ENCODE results near the gene ALKBH5.
A peak's percentile ranks its signal among the peaks of the same experiment; 100 is the strongest.
"Not testable (repeated sequence)": the region's sequence is repeated elsewhere in the genome, so short reads cannot be mapped to it uniquely, and the experiment has no call there.

Gene ALKBH5

GRCh38 chr17:18205861-18206260 is 22.2 kb downstream of the ALKBH5 start:
- no peak overlapping the region for H3K4me3 ChIP-seq (ENCODE audit: low read length)
- H3K9me3 ChIP-seq (replicated peaks; ENCODE audit: low read length) = no peaks in the 10 kb centered on the region
- H3K9ac ChIP-seq (ENCODE audit: low read depth, low read length) = no peak overlapping the region
- no peaks in the 10 kb centered on the region for H3K27me3 ChIP-seq (ENCODE audit: control insufficient read depth, insufficient read depth, low read length)
- H3K4me2 ChIP-seq (ENCODE audit: low read length) = no peak overlapping the region
- no peaks in the 10 kb centered on the region for H3K4me1 ChIP-seq (ENCODE audit: control insufficient read depth, insufficient read depth, low read length)
- peaks cover 57% of the 10 kb centered on the region for H3K36me3 ChIP-seq (ENCODE audit: insufficient read depth, low read length)

GRCh38 chr17:18206962-18207361 is 23.3 kb downstream of the ALKBH5 start:
- Histone ChIP-seq H3K27me3 (ENCODE audit: control insufficient read depth, insufficient read depth, low read length) (no peaks in the 10 kb centered on the region), H3K4me2 (ENCODE audit: low read length) (no peak overlapping the region), H3K36me3 (ENCODE audit: insufficient read depth, low read length) (peaks cover 54% of the 10 kb centered on the region), H3K4me1 (ENCODE audit: control insufficient read depth, insufficient read depth, low read length) (no peaks in the 10 kb centered on the region), H3K9me3 (replicated peaks; ENCODE audit: low read length) (no peaks in the 10 kb centered on the region), H3K4me3 (ENCODE audit: low read length) (no peak overlapping the region), H3K9ac (ENCODE audit: low read depth, low read length) (no peak overlapping the region)

GRCh38 chr17:18208092-18208491 is 24.5 kb downstream of the ALKBH5 start:
- no peaks in the 10 kb centered on the region for H3K4me1 ChIP-seq (ENCODE audit: control insufficient read depth, insufficient read depth, low read length)
- no peaks in the 10 kb centered on the region for H3K27me3 ChIP-seq (ENCODE audit: control insufficient read depth, insufficient read depth, low read length)
- no peak overlapping the region for H3K4me3 ChIP-seq (ENCODE audit: low read length)
- H3K9ac ChIP-seq (ENCODE audit: low read depth, low read length) = no peak overlapping the region
- H3K4me2 ChIP-seq (ENCODE audit: low read length) = no peak overlapping the region
- no peaks in the 10 kb centered on the region for H3K9me3 ChIP-seq (replicated peaks; ENCODE audit: low read length)
- peaks cover 54% of the 10 kb centered on the region for H3K36me3 ChIP-seq (ENCODE audit: insufficient read depth, low read length)

- H3K9ac ChIP-seq (ENCODE audit: low read depth, low read length) = no peak overlapping the region
- peaks cover 2% of the 10 kb centered on the region for H3K4me1 ChIP-seq (ENCODE audit: control insufficient read depth, insufficient read depth, low read length)
- no peaks in the 10 kb centered on the region for H3K27me3 ChIP-seq (ENCODE audit: control insufficient read depth, insufficient read depth, low read length)
- H3K4me2 ChIP-seq (ENCODE audit: low read length) = no peak overlapping the region
- no peak overlapping the region for H3K4me3 ChIP-seq (ENCODE audit: low read length)
- H3K9me3 ChIP-seq (replicated peaks; ENCODE audit: low read length) = no peaks in the 10 kb centered on the region
- peaks cover 21% of the 10 kb centered on the region for H3K36me3 ChIP-seq (ENCODE audit: insufficient read depth, low read length)
Observed at GRCh38 chr17:18213666-18214270, 30.1 kb downstream of the ALKBH5 start.

- H3K36me3 ChIP-seq (ENCODE audit: insufficient read depth, low read length); H3K4me2 ChIP-seq (ENCODE audit: low read length); H3K9me3 ChIP-seq (replicated peaks; ENCODE audit: low read length); H3K27me3 ChIP-seq (ENCODE audit: control insufficient read depth, insufficient read depth, low read length); H3K9ac ChIP-seq (ENCODE audit: low read depth, low read length); H3K4me3 ChIP-seq (ENCODE audit: low read length): not testable (repeated sequence)
- peaks cover 17% of the 10 kb centered on the region for H3K4me1 ChIP-seq (ENCODE audit: control insufficient read depth, insufficient read depth, low read length)
Observed at GRCh38 chr17:18216906-18217305, 33.3 kb downstream of the ALKBH5 start.

GRCh38 chr17:18217412-18218015 is 33.9 kb downstream of the ALKBH5 start:
- H3K27me3 ChIP-seq (ENCODE audit: control insufficient read depth, insufficient read depth, low read length) = no peaks in the 10 kb centered on the region
- H3K4me2 ChIP-seq (ENCODE audit: low read length) = no peak overlapping the region
- no peak overlapping the region for H3K4me3 ChIP-seq (ENCODE audit: low read length)
- H3K9me3 ChIP-seq (replicated peaks; ENCODE audit: low read length) = no peaks in the 10 kb centered on the region
- peaks cover 17% of the 10 kb centered on the region for H3K4me1 ChIP-seq (ENCODE audit: control insufficient read depth, insufficient read depth, low read length)
- H3K36me3 ChIP-seq (ENCODE audit: insufficient read depth, low read length) = no peaks in the 10 kb centered on the region
- no peak overlapping the region for H3K9ac ChIP-seq (ENCODE audit: low read depth, low read length)

- Histone ChIP-seq H3K9me3 (replicated peaks; ENCODE audit: low read length) (no peaks in the 10 kb centered on the region), H3K4me1 (ENCODE audit: control insufficient read depth, insufficient read depth, low read length) (peaks cover 17% of the 10 kb centered on the region), H3K27me3 (ENCODE audit: control insufficient read depth, insufficient read depth, low read length) (no peaks in the 10 kb centered on the region), H3K4me3 (ENCODE audit: low read length) (no peak overlapping the region), H3K4me2 (ENCODE audit: low read length) (no peak overlapping the region), H3K9ac (ENCODE audit: low read depth, low read length) (no peak overlapping the region), H3K36me3 (ENCODE audit: insufficient read depth, low read length) (no peaks in the 10 kb centered on the region)
Observed at GRCh38 chr17:18218756-18219415, 35.3 kb downstream of the ALKBH5 start.

- no peak overlapping the region for H3K9ac ChIP-seq (ENCODE audit: low read depth, low read length)
- no peak overlapping the region for H3K4me3 ChIP-seq (ENCODE audit: low read length)
- no peaks in the 10 kb centered on the region for H3K9me3 ChIP-seq (replicated peaks; ENCODE audit: low read length)
- H3K4me1 ChIP-seq (ENCODE audit: control insufficient read depth, insufficient read depth, low read length) = peaks cover 33% of the 10 kb centered on the region
- no peaks in the 10 kb centered on the region for H3K36me3 ChIP-seq (ENCODE audit: insufficient read depth, low read length)
- H3K4me2 ChIP-seq (ENCODE audit: low read length) = no peak overlapping the region
- no peaks in the 10 kb centered on the region for H3K27me3 ChIP-seq (ENCODE audit: control insufficient read depth, insufficient read depth, low read length)
Observed at GRCh38 chr17:18224053-18224386, 40.4 kb downstream of the ALKBH5 start.

- Histone ChIP-seq H3K9ac (ENCODE audit: low read depth, low read length) (peak overlapping the region; percentile 63), H3K27me3 (ENCODE audit: control insufficient read depth, insufficient read depth, low read length) (no peaks in the 10 kb centered on the region), H3K4me1 (ENCODE audit: control insufficient read depth, insufficient read depth, low read length) (peaks cover 29% of the 10 kb centered on the region), H3K36me3 (ENCODE audit: insufficient read depth, low read length) (no peaks in the 10 kb centered on the region), H3K4me3 (ENCODE audit: low read length) (peak overlapping the region; percentile 67), H3K4me2 (ENCODE audit: low read length) (peak overlapping the region; percentile 94), H3K9me3 (replicated peaks; ENCODE audit: low read length) (no peaks in the 10 kb centered on the region)
Observed at GRCh38 chr17:18224387-18225120, 40.9 kb downstream of the ALKBH5 start.

GRCh38 chr17:18225121-18225641 is 41.6 kb downstream of the ALKBH5 start, which contains the start of gene LLGL1:
TSS of gene LLGL1 (plus strand) at chr17:18225635. CDS start at chr17:18225683, 48 bp downstream.
- H3K27me3 ChIP-seq (ENCODE audit: control insufficient read depth, insufficient read depth, low read length) = no peaks in the 10 kb centered on the region
- H3K4me3 ChIP-seq (ENCODE audit: low read length) = peak within 1 kb of the TSS; percentile 84
- no peaks in the 10 kb centered on the region for H3K36me3 ChIP-seq (ENCODE audit: insufficient read depth, low read length)
- no peaks in the 10 kb centered on the region for H3K9me3 ChIP-seq (replicated peaks; ENCODE audit: low read length)
- peaks cover 29% of the 10 kb centered on the region for H3K4me1 ChIP-seq (ENCODE audit: control insufficient read depth, insufficient read depth, low read length)
- peak within 1 kb of the TSS; percentile 83 for H3K9ac ChIP-seq (ENCODE audit: low read depth, low read length)
- peak within 1 kb of the TSS; percentile 94 for H3K4me2 ChIP-seq (ENCODE audit: low read length)

GRCh38 chr17:18225642-18226283 is 42.1 kb downstream of the ALKBH5 start:
- no peaks in the 10 kb centered on the region for H3K27me3 ChIP-seq (ENCODE audit: control insufficient read depth, insufficient read depth, low read length)
- peak overlapping the region; percentile 84 for H3K4me3 ChIP-seq (ENCODE audit: low read length)
- H3K4me2 ChIP-seq (ENCODE audit: low read length) = peak overlapping the region; percentile 94
- H3K4me1 ChIP-seq (ENCODE audit: control insufficient read depth, insufficient read depth, low read length) = peaks cover 28% of the 10 kb centered on the region
- H3K9me3 ChIP-seq (replicated peaks; ENCODE audit: low read length) = no peaks in the 10 kb centered on the region
- no peaks in the 10 kb centered on the region for H3K36me3 ChIP-seq (ENCODE audit: insufficient read depth, low read length)
- peak overlapping the region; percentile 83 for H3K9ac ChIP-seq (ENCODE audit: low read depth, low read length)

Data from skeletal muscle satellite cell (primary cell).